Endometrial microvascular endothelial cells (primary cell): ENCODE data around the gene RXRG. TPM values are rescaled to one million over a fixed set of nuclear protein-coding genes. Genes with fewer than 3 reads are reported as not detected.

Source experiments
- in situ Hi-C: cut with HindIII; loops from 2 replicates; pipeline ENCODE4 v1.10.0; 2017; ENCODE audit warnings: low sequenced_read_pairs, low pct_unique_long_range_greater_than_20kb; ENCODE audit errors: inconsistent ontology term
- total RNA-seq: library from RNA; depleted of rRNA; stranded (reverse); fragments of >200 nt; gene quantifications from one replicate; pipeline ENCODE4 v1.2.3, GENCODE V29; 2015; ENCODE audit errors: inconsistent ontology term

Gene RXRG
- total RNA-seq, 1 donor from 2014 or later, result not detected

DNA sequence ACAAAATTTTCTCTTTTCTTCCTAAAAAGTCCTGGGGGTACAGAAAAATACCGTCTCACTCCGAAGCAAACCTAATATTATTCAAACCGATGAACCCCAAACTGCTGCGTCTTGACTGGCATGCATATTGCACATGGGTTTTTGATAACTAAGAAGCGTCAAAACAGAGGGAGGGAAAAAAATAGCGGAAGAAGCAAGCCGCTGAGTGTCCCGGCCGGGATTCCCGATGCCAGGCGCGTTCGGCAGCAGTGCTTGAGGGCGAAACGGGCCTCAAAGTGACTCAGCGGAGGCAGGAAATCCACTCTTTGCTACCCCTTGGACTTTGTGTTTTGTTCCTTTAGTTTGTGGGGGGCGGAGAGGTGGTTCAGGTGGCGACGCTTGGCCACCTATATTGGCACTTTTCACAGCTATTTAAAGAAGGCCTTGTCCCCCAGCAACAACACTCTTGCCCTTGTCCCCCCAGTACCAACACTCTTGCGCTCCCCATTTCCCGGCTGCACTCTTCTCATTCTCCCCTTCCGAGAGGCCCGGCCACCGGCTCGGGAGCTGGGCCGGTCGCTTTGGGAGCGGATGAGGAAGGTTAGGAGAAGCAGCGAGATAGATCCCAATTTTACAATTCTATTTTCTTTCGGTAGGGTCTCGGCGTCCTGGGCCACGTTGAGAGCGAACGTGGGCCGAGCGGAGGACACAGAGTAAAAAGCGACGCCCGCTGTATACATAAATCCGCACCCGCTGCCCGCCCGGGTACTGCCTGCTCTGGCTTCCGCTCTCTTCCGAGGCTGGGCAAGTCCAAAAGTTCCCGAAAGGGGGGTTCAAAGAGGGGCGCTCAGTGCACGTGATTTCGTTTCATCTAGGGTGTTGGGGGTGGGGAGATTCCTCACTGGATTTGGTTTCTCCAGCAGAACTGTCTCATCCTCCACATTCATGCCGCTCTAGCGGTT is 90.9 kb downstream of the RXRG start:
- in situ Hi-C loops, result no loop called here

DNA sequence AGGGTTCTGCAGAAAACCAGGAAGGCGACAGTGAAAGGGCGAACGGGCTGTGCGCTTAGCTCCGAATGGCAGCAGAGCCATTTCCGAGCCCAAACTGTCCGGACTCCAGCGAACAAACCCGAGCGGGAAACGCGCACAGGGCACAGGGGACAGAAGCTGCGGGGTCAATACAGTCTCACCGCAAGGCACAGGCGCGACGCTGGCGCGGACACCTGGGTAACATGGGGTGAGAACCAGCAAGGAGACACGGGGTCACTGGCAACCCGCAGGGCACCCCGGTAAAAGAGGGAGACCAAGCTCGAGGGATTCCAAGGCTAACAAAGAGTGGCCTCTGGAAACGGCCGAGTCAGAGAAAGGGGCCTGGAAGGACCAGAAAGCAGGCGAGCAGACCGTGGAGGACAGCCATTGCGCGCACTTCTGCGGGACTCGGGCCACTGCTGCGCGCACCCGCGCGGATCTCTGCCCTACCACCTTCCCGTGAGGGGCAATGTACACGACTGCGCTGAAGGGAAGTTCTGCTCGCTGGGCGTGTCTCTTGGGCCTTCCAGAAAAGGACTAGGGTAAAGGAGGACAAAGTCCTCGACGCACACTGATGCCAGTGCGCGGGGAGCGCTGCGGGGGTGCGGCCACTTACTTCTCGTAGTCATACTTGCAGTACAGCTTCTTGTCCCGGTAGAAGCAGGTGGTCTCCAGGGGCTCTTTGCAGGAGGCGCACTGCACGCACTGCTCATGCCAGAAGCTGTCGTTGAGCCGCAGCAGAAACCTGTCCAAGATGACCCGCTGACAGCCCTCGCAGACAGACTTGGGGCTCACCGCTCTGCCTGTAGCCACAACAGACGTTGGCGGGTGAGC is 92.3 kb downstream of the RXRG start:
- in situ Hi-C loops, result no loop called here

DNA sequence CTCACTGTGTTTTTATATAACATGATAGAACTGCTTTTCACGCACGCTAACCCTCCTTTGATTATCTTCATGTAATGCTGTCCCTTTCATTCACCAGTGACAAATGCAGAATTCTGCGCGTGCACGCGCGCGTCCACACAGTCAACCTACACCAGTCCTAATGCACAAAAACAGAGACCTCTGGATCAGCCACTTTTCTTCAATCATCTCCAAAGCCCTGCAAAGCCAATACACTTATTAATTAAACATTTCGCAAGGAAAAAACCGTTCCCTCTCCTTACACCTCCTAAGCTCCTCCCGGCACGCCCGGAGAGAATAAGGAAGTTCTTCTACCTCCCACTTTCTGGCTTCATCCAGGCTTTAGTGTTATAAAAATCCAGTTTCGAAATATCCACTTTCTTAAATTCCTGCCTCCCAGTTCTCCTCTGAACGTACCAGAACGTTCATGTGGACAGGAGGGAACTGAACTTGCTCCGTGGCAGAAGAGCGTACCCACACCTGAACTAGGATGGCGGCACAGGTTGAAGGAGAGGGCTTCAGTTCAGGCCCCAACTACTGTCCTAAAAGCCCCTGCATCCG is 93.0 kb downstream of the RXRG start:
- in situ Hi-C loops, result no loop called here

Other genes starting within 250 kb of the RXRG start
- gene LMX1A, start 88.4 kb downstream of the RXRG start, total RNA-seq, result not detected
- gene LRRC52, start 98.9 kb upstream of the RXRG start, total RNA-seq, result not detected
- 199 TPM for gene MGST3, start 186.1 kb upstream of the RXRG start, total RNA-seq